HCT116 (cell line): ENCODE measurements around the gene SLC4A5. TPM values are rescaled to one million over a fixed set of nuclear protein-coding genes. Genes with fewer than 3 reads are reported as not detected.

Experiments
- ATAC-seq: fragments of 200-7000 bp; cut with Tn5 transposase; 2 replicates; pipeline ENCODE4 v1.9.1; 2020; ENCODE audit warnings: mild to moderate bottlenecking, moderate library complexity
- BruUV-seq: library from RNA; stranded (reverse); fragments of 400-500 nt; replicated peaks from 2 replicates; lab custom pipeline; 2021; lab: Mats Ljungman, UMichigan
- CTCF ChIA-PET: fragments of 300-600 bp; sonication (Branson Sonifier 250); formaldehyde crosslinking; loops from one replicate; lab custom pipeline; 2021; ENCODE audit warnings: antibody characterized with exemption; lab: Charles Lee
- POLR2A ChIA-PET: fragments of 300-600, 350-600 bp; sonication (Branson Sonifier 250); formaldehyde crosslinking; loops from one replicate; lab custom pipeline; 2021; ENCODE audit warnings: antibody characterized with exemption; lab: Charles Lee
- RAD21 ChIA-PET, 2 experiments: fragments of 300-600 bp; sonication (Branson Sonifier 250); formaldehyde crosslinking; loops; one replicate each; lab custom pipeline; 2023; ENCODE audit warnings: low total read pairs in 2 of 2; ENCODE audit not compliant: uncharacterized antibody in 2 of 2, unreplicated experiment in 2 of 2, low non-redundant PET in 1 of 2; lab: Charles Lee
- DNase-seq: peaks from one replicate; pipeline ENCODE4 v3.0.0-alpha.2; 2010; ENCODE audit warnings: low read depth, low spot score
- H2AFZ ChIP-seq: fragments of 200-600 bp; shearing (Covaris generic), sonication (generic); 2 replicates; pipeline ENCODE4 v1.6.1; 2017; ENCODE audit warnings: low read depth, mixed run types, mixed read lengths, antibody characterized with exemption, low read length; ENCODE audit not compliant: poor library complexity, severe bottlenecking
- H3K27ac ChIP-seq: 2 replicates; pipeline ENCODE4 v1.5.1; 2012; ENCODE audit warnings: low read depth, low read length
- H3K27me3 ChIP-seq: fragments of 200-600 bp; sonication (generic); 2 replicates; pipeline ENCODE4 v1.6.1; 2016; ENCODE audit warnings: mixed run types, low read length, mixed read lengths; ENCODE audit not compliant: insufficient read depth
- H3K36me3 ChIP-seq, 2 experiments: fragments of 200-500 bp in 1 of 2; fragments of 200-600 bp in 1 of 2; sonication (Bioruptor generic) in 1 of 2; sonication (generic) in 1 of 2; 2 replicates each; pipeline versions ENCODE4 v1.5.1 to v1.6.1; 2014 to 2016; ENCODE audit warnings: low read length in 2 of 2, inconsistent platforms in 1 of 2, mixed read lengths in 1 of 2, mixed run types in 1 of 2; ENCODE audit not compliant: insufficient read depth in 2 of 2, control insufficient read depth in 1 of 2
- H3K4me1 ChIP-seq, 2 experiments: fragments of 200-600 bp in 1 of 2; sonication (generic) in 1 of 2; 2 replicates each; pipeline versions ENCODE4 v1.5.1 to v1.6.1; 2012 to 2017; ENCODE audit warnings: low read length in 2 of 2, inconsistent platforms in 1 of 2, mild to moderate bottlenecking in 1 of 2, mixed read lengths in 1 of 2, mixed run types in 1 of 2, moderate library complexity in 1 of 2; ENCODE audit not compliant: insufficient read depth in 2 of 2, control insufficient read depth in 1 of 2
- H3K4me2 ChIP-seq: fragments of 200-600 bp; sonication (generic); 2 replicates; pipeline ENCODE4 v1.6.1; 2017; ENCODE audit warnings: mixed run types, low read length, mixed read lengths
- H3K4me3 ChIP-seq, 2 experiments: fragments of 200-600 bp in 1 of 2; sonication (generic) in 1 of 2; replicated peaks in 1 of 2; 2 replicates each; pipeline ENCODE4 v1.5.1; 2011 to 2016; ENCODE audit warnings: low read length in 2 of 2, control low read depth in 1 of 2, low read depth in 1 of 2, mild to moderate bottlenecking in 1 of 2, mixed read lengths in 1 of 2, mixed run types in 1 of 2
- H3K79me2 ChIP-seq: fragments of 200-600 bp; sonication (generic); 2 replicates; pipeline ENCODE4 v1.6.1; 2017; ENCODE audit warnings: mild to moderate bottlenecking, mixed run types, low read length, moderate library complexity, mixed read lengths; ENCODE audit not compliant: insufficient read depth
- H3K9ac ChIP-seq: fragments of 200-600 bp; sonication (generic); 2 replicates; pipeline ENCODE4 v1.6.1; 2016; ENCODE audit warnings: low read length, mixed read lengths
- H3K9me2 ChIP-seq: fragments of 200-600 bp; sonication (generic), shearing (Covaris generic); 2 replicates; pipeline ENCODE4 v1.6.1; 2017; ENCODE audit warnings: mixed run types, mild to moderate bottlenecking, moderate library complexity; ENCODE audit not compliant: insufficient read depth
- H3K9me3 ChIP-seq, 2 experiments: fragments of 200-500 bp in 1 of 2; fragments of 200-600 bp in 1 of 2; sonication (Bioruptor generic) in 1 of 2; sonication (generic) in 1 of 2; 2 replicates each; pipeline ENCODE4 v1.6.1; 2014 to 2017; ENCODE audit warnings: low read length in 2 of 2, mixed read lengths in 2 of 2, inconsistent platforms in 1 of 2, low read depth in 1 of 2, mild to moderate bottlenecking in 1 of 2, mixed run types in 1 of 2, moderate library complexity in 1 of 2; ENCODE audit not compliant: control insufficient read depth in 1 of 2, insufficient read depth in 1 of 2
- H4K20me1 ChIP-seq: fragments of 200-600 bp; sonication (generic), shearing (Covaris generic); 2 replicates; pipeline ENCODE4 v1.6.1; 2017; ENCODE audit warnings: mixed run types, mild to moderate bottlenecking, moderate library complexity; ENCODE audit not compliant: insufficient read depth
- ATF3 ChIP-seq: IDR thresholded peaks from 2 replicates; pipeline ENCODE4 v1.6.1; 2012
- CBX3 ChIP-seq: IDR thresholded peaks from 2 replicates; pipeline ENCODE4 v1.6.1; 2012; ENCODE audit warnings: low read depth
- CEBPB ChIP-seq: IDR thresholded peaks from 2 replicates; pipeline ENCODE4 v1.6.1; 2012; ENCODE audit warnings: low read depth
- CTCF ChIP-seq, 3 experiments: fragments of 200-600 bp in 1 of 3; sonication (generic) in 1 of 3; IDR thresholded peaks in 2 of 3; conservative IDR thresholded peaks in 1 of 3; 2 replicates each; pipeline ENCODE4 v1.5.1; 2012 to 2017; ENCODE audit warnings: low read depth in 2 of 3, low read length in 2 of 3, antibody characterized with exemption in 1 of 3, borderline replicate concordance in 1 of 3, control low read depth in 1 of 3, mild to moderate bottlenecking in 1 of 3, mixed read lengths in 1 of 3, mixed run types in 1 of 3, moderate library complexity in 1 of 3; ENCODE audit not compliant: insufficient read depth in 1 of 3
- ELF1 ChIP-seq: IDR thresholded peaks from 2 replicates; pipeline ENCODE4 v1.6.1; 2012; ENCODE audit warnings: low read depth, borderline replicate concordance
- EZH2 ChIP-seq: fragments of 200-600 bp; sonication (generic); IDR thresholded peaks from 2 replicates; pipeline ENCODE4 v1.6.1; 2017; ENCODE audit warnings: antibody characterized with exemption, mixed run types
- EZH2phosphoT487 ChIP-seq: fragments of 200-600 bp; IDR thresholded peaks from 2 replicates; pipeline ENCODE4 v1.6.1; 2018; ENCODE audit warnings: antibody characterized with exemption, borderline replicate concordance
- JUND ChIP-seq: IDR thresholded peaks from 2 replicates; pipeline ENCODE4 v1.6.1; 2012
- MAX ChIP-seq: IDR thresholded peaks from 2 replicates; pipeline ENCODE4 v1.6.1; 2012
- POLR2A ChIP-seq: IDR thresholded peaks from 2 replicates; pipeline ENCODE4 v1.7.0; 2011; ENCODE audit warnings: borderline replicate concordance; ENCODE audit not compliant: insufficient read depth, insufficient read length; ENCODE audit errors: extremely low read depth
- POLR2AphosphoS5 ChIP-seq: IDR thresholded peaks from 2 replicates; pipeline ENCODE4 v1.6.1; 2011; ENCODE audit warnings: mild to moderate bottlenecking, low read depth, low read length, moderate library complexity
- RAD21 ChIP-seq: IDR thresholded peaks from 2 replicates; pipeline ENCODE4 v1.6.1; 2012; ENCODE audit warnings: low read depth, mild to moderate bottlenecking
- REST ChIP-seq: IDR thresholded peaks from 2 replicates; pipeline ENCODE4 v1.6.1; 2012; ENCODE audit warnings: low read depth
- SRF ChIP-seq: IDR thresholded peaks from 2 replicates; pipeline ENCODE4 v1.6.1; 2012; ENCODE audit warnings: low read depth
- YY1 ChIP-seq: IDR thresholded peaks from 2 replicates; pipeline ENCODE4 v1.6.1; 2011; ENCODE audit warnings: low read length, low read depth, moderate library complexity, mild to moderate bottlenecking; ENCODE audit not compliant: insufficient replicate concordance; ENCODE audit errors: extremely low read depth
- ZBTB33 ChIP-seq: IDR thresholded peaks from 2 replicates; pipeline ENCODE4 v1.6.1; 2011; ENCODE audit warnings: mild to moderate bottlenecking, low read length, moderate library complexity; ENCODE audit not compliant: insufficient replicate concordance; ENCODE audit errors: extremely low read depth
- ZFX ChIP-seq: fragments of 450-650 bp; IDR thresholded peaks from 2 replicates; pipeline ENCODE4 v1.6.1; 2017
- ZNF274 ChIP-seq: fragments of 200-500 bp; sonication (Bioruptor generic); IDR thresholded peaks from 2 replicates; pipeline ENCODE4 v1.6.1; 2014; ENCODE audit warnings: mild to moderate bottlenecking, low read depth, low read length, inconsistent platforms
- intact Hi-C: fragments of 100-400 bp; cut with micrococcal nuclease; formaldehyde crosslinking; loops from 2 replicates; pipeline ENCODE4 v1.10.0; 2022
- total RNA-seq: library from RNA; stranded (reverse); gene quantifications from one replicate; pipeline ENCODE4 v1.2.1, GENCODE V29; 2021; ENCODE audit not compliant: unreplicated experiment

The SLC4A5 gene
- total RNA-seq, 1 experiment from 2014 or later, result 0.91 TPM

GRCh38 chr2:74259191-74259590, 84.0 kb downstream of the SLC4A5 start:
- Histone ChIP-seq H2AFZ (no peak overlapping the region), H3K4me2 (no peak overlapping the region), H3K4me1 (peaks cover 7 to 12% of the 10 kb centered on the region in 2 experiments; a peak in 3 of 4 replicates), H3K36me3 (no peaks in the 10 kb centered on the region), H3K27me3 (no peaks in the 10 kb centered on the region), H3K9ac (no peak overlapping the region), H3K9me2 (no peaks in the 10 kb centered on the region), H4K20me1 (no peaks in the 10 kb centered on the region), H3K79me2 (no peaks in the 10 kb centered on the region), H3K4me3 (no peak overlapping the region), H3K9me3 (no peaks in the 10 kb centered on the region), H3K27ac (no peak overlapping the region)
- ChIA-PET POLR2A (no interaction called here), RAD21 (no interaction called here), CTCF (no interaction called here)
- ATAC-seq, result no peak
- no peak for TF ChIP-seq YY1
- TF ChIP-seq EZH2, result no peak
- no peak for TF ChIP-seq ATF3
- TF ChIP-seq CEBPB, result no peak
- no peak for TF ChIP-seq CBX3
- no peak for TF ChIP-seq CTCF (IDR thresholded peaks at IDR 0.05 in 2 of 3, conservative IDR thresholded peaks at IDR 0.05 in 1 of 3; ENCODE audit: borderline replicate concordance in 1 of 3, insufficient read depth in 1 of 3, low read depth in 2 of 3, low read length in 2 of 3)
- no peak for TF ChIP-seq POLR2AphosphoS5
- no peak for TF ChIP-seq REST
- TF ChIP-seq POLR2A, result no peak
- TF ChIP-seq ELF1, result no peak
- no peak for TF ChIP-seq ZNF274
- TF ChIP-seq ZFX, result no peak
- TF ChIP-seq MAX, result no peak
- TF ChIP-seq ZBTB33, result no peak
- no peak for TF ChIP-seq RAD21
- TF ChIP-seq SRF, result no peak
- no peak for TF ChIP-seq EZH2phosphoT487
- no peak for TF ChIP-seq JUND
- intact Hi-C loops, result no loop called here
- no peak for DNase-seq
- BruUV-seq, result no TSS peak
